Measurements from ENCODE around the gene GNAI3. TPM values are rescaled to one million over a fixed set of nuclear protein-coding genes. Genes with fewer than 3 reads are reported as not detected.

Gene GNAI3
- total RNA-seq, 2 donors from 2014 or later = 7.8 to 8.8 TPM

- ATAC-seq (no peak), DNase-seq (no peak)
- Mint-ChIP-seq H3K4me3 (no peak overlapping the region), H3K27me3 (peaks cover 5% of the 10 kb centered on the region), H3K36me3 (ENCODE audit: low read depth) (no peaks in the 10 kb centered on the region), H3K27ac (no peak overlapping the region), H3K4me1 (peaks cover 20% of the 10 kb centered on the region)
- no peaks in the 10 kb centered on the region for H3K9me3 ChIP-seq (ENCODE audit: control insufficient read depth, low read length, poor library complexity, severe bottlenecking)
Measured at GRCh38 chr1:109513110-109513710, 35.2 kb upstream of the GNAI3 start.

GRCh38 chr1:109514846-109515245 is 33.6 kb upstream of the GNAI3 start:
- Mint-ChIP-seq H3K27ac (no peak overlapping the region), H3K4me3 (no peak overlapping the region), H3K27me3 (peaks cover 5% of the 10 kb centered on the region), H3K36me3 (ENCODE audit: low read depth) (no peaks in the 10 kb centered on the region), H3K4me1 (peaks cover 11% of the 10 kb centered on the region)
- DNase-seq = no peak
- H3K9me3 ChIP-seq (ENCODE audit: control insufficient read depth, low read length, poor library complexity, severe bottlenecking) = no peaks in the 10 kb centered on the region
- no peak for ATAC-seq

GRCh38 chr1:109516872-109517271 is 31.5 kb upstream of the GNAI3 start:
- peaks cover 5% of the 10 kb centered on the region for H3K27me3 Mint-ChIP-seq
- no peaks in the 10 kb centered on the region for H3K9me3 ChIP-seq (ENCODE audit: control insufficient read depth, low read length, poor library complexity, severe bottlenecking)
- ATAC-seq = no peak
- H3K4me1 Mint-ChIP-seq = peaks cover 6% of the 10 kb centered on the region
- no peak overlapping the region for H3K27ac Mint-ChIP-seq
- H3K36me3 Mint-ChIP-seq (ENCODE audit: low read depth) = no peaks in the 10 kb centered on the region
- H3K4me3 Mint-ChIP-seq = no peak overlapping the region
- no peak for DNase-seq

- DNase-seq (no peak), ATAC-seq (no peak)
- no peak overlapping the region for H3K27ac Mint-ChIP-seq
- H3K4me3 Mint-ChIP-seq = no peak overlapping the region
- no peaks in the 10 kb centered on the region for H3K9me3 ChIP-seq (ENCODE audit: control insufficient read depth, low read length, poor library complexity, severe bottlenecking)
- no peaks in the 10 kb centered on the region for H3K36me3 Mint-ChIP-seq (ENCODE audit: low read depth)
- peaks cover 10% of the 10 kb centered on the region for H3K27me3 Mint-ChIP-seq
- peaks cover 9% of the 10 kb centered on the region for H3K4me1 Mint-ChIP-seq
Measured at GRCh38 chr1:109517337-109517736, 31.1 kb upstream of the GNAI3 start.

- DNase-seq (no peak), ATAC-seq (no peak)
- Mint-ChIP-seq H3K36me3 (ENCODE audit: low read depth) (no peaks in the 10 kb centered on the region), H3K27me3 (peaks cover 19% of the 10 kb centered on the region), H3K4me3 (no peak overlapping the region), H3K4me1 (peaks cover 8% of the 10 kb centered on the region), H3K27ac (no peak overlapping the region)
- H3K9me3 ChIP-seq (ENCODE audit: control insufficient read depth, low read length, poor library complexity, severe bottlenecking) = no peaks in the 10 kb centered on the region
Measured at GRCh38 chr1:109521002-109521951, 27.1 kb upstream of the GNAI3 start.

- Mint-ChIP-seq H3K27me3 (peaks cover 19% of the 10 kb centered on the region), H3K36me3 (ENCODE audit: low read depth) (no peaks in the 10 kb centered on the region), H3K4me1 (peaks cover 8% of the 10 kb centered on the region), H3K4me3 (no peak overlapping the region), H3K27ac (no peak overlapping the region)
- ATAC-seq = no peak
- DNase-seq = no peak
- H3K9me3 ChIP-seq (ENCODE audit: control insufficient read depth, low read length, poor library complexity, severe bottlenecking) = no peaks in the 10 kb centered on the region
Measured at GRCh38 chr1:109522026-109522425, 26.4 kb upstream of the GNAI3 start.

GRCh38 chr1:109523706-109524105 is 24.7 kb upstream of the GNAI3 start:
- no peaks in the 10 kb centered on the region for H3K9me3 ChIP-seq (ENCODE audit: control insufficient read depth, low read length, poor library complexity, severe bottlenecking)
- Mint-ChIP-seq H3K27ac (no peak overlapping the region), H3K36me3 (ENCODE audit: low read depth) (no peaks in the 10 kb centered on the region), H3K4me3 (no peak overlapping the region), H3K4me1 (peaks cover 8% of the 10 kb centered on the region), H3K27me3 (peaks cover 19% of the 10 kb centered on the region)
- DNase-seq (no peak), ATAC-seq (no peak)

- no peaks in the 10 kb centered on the region for H3K9me3 ChIP-seq (ENCODE audit: control insufficient read depth, low read length, poor library complexity, severe bottlenecking)
- no peak overlapping the region for H3K27ac Mint-ChIP-seq
- no peak for ATAC-seq
- peaks cover 15% of the 10 kb centered on the region for H3K27me3 Mint-ChIP-seq
- DNase-seq = no peak
- no peak overlapping the region for H3K4me3 Mint-ChIP-seq
- H3K36me3 Mint-ChIP-seq (ENCODE audit: low read depth) = peaks cover 4% of the 10 kb centered on the region
- H3K4me1 Mint-ChIP-seq = peaks cover 18% of the 10 kb centered on the region
Measured at GRCh38 chr1:109527098-109527811, 21.2 kb upstream of the GNAI3 start.

GRCh38 chr1:109527846-109528695 is 20.3 kb upstream of the GNAI3 start:
- ATAC-seq = no peak
- no peak for DNase-seq
- Mint-ChIP-seq H3K27me3 (peaks cover 7% of the 10 kb centered on the region), H3K4me1 (peaks cover 24% of the 10 kb centered on the region), H3K27ac (no peak overlapping the region), H3K36me3 (ENCODE audit: low read depth) (peaks cover 4% of the 10 kb centered on the region), H3K4me3 (no peak overlapping the region)
- no peaks in the 10 kb centered on the region for H3K9me3 ChIP-seq (ENCODE audit: control insufficient read depth, low read length, poor library complexity, severe bottlenecking)

- Mint-ChIP-seq H3K27ac (no peak overlapping the region), H3K4me1 (peaks cover 24% of the 10 kb centered on the region), H3K27me3 (peaks cover 5% of the 10 kb centered on the region), H3K36me3 (ENCODE audit: low read depth) (peaks cover 4% of the 10 kb centered on the region), H3K4me3 (no peak overlapping the region)
- ATAC-seq (no peak), DNase-seq (no peak)
- no peaks in the 10 kb centered on the region for H3K9me3 ChIP-seq (ENCODE audit: control insufficient read depth, low read length, poor library complexity, severe bottlenecking)
Measured at GRCh38 chr1:109528712-109529111, 19.7 kb upstream of the GNAI3 start.

GRCh38 chr1:109529881-109530456 is 18.4 kb upstream of the GNAI3 start:
- ATAC-seq (no peak), DNase-seq (no peak)
- peaks cover 5% of the 10 kb centered on the region for H3K27me3 Mint-ChIP-seq
- no peaks in the 10 kb centered on the region for H3K9me3 ChIP-seq (ENCODE audit: control insufficient read depth, low read length, poor library complexity, severe bottlenecking)
- H3K4me3 Mint-ChIP-seq = no peak overlapping the region
- peaks cover 4% of the 10 kb centered on the region for H3K36me3 Mint-ChIP-seq (ENCODE audit: low read depth)
- peak overlapping the region; percentile 27 for H3K27ac Mint-ChIP-seq
- peaks cover 24% of the 10 kb centered on the region for H3K4me1 Mint-ChIP-seq

- Mint-ChIP-seq H3K36me3 (ENCODE audit: low read depth) (peaks cover 4% of the 10 kb centered on the region), H3K4me3 (peak overlapping the region; percentile 89), H3K27me3 (peaks cover 5% of the 10 kb centered on the region), H3K4me1 (peaks cover 24% of the 10 kb centered on the region), H3K27ac (peak overlapping the region; percentile 92)
- ATAC-seq (no peak), DNase-seq (no peak)
- H3K9me3 ChIP-seq (ENCODE audit: control insufficient read depth, low read length, poor library complexity, severe bottlenecking) = no peaks in the 10 kb centered on the region
Measured at GRCh38 chr1:109530457-109531087, 17.8 kb upstream of the GNAI3 start.
